Measurements from ENCODE around the gene DEPDC1B.
"Not testable (repeated sequence)": the region's sequence is repeated elsewhere in the genome, so short reads cannot be mapped to it uniquely, and the experiment has no call there.

Gene DEPDC1B

GRCh38 chr5:60701321-60701968, 1.5 kb upstream of the DEPDC1B start:
- DNase-seq (ENCODE audit: insufficient read length, low spot score) (no peak), FAIRE-seq (no peak)

GRCh38 chr5:60700416-60700757, 421 bp upstream of the DEPDC1B start:
- FAIRE-seq (peak; percentile 73), DNase-seq (ENCODE audit: insufficient read length, low spot score) (no peak)

GRCh38 chr5:60699288-60699608, 718 bp downstream of the DEPDC1B start:
- no peak for FAIRE-seq

GRCh38 chr5:60698336-60698735, 1.6 kb downstream of the DEPDC1B start:
- FAIRE-seq (no peak), DNase-seq (ENCODE audit: insufficient read length, low spot score) (no peak)

More at GRCh38 chr5:60699288-60699608, 718 bp downstream of the DEPDC1B start:
- DNase-seq (ENCODE audit: insufficient read length, low spot score), result peak; percentile 2

- no peak for FAIRE-seq
- DNase-seq (ENCODE audit: insufficient read length, low spot score), result no peak
These were observed 9.6 kb downstream of the DEPDC1B start for GRCh38 chr5:60690326-60690725.

GRCh38 chr5:60688980-60689379, 11.0 kb downstream of the DEPDC1B start:
- no peak for FAIRE-seq

GRCh38 chr5:60687927-60688720, 11.8 kb downstream of the DEPDC1B start:
- FAIRE-seq, result no peak

More at GRCh38 chr5:60688980-60689379, 11.0 kb downstream of the DEPDC1B start:
- DNase-seq (ENCODE audit: insufficient read length, low spot score), result no peak

GRCh38 chr5:60686157-60686556, 13.8 kb downstream of the DEPDC1B start:
- no peak for DNase-seq (ENCODE audit: insufficient read length, low spot score)
- FAIRE-seq, result no peak

More at GRCh38 chr5:60687927-60688720, 11.8 kb downstream of the DEPDC1B start:
- DNase-seq (ENCODE audit: insufficient read length, low spot score), result no peak

GRCh38 chr5:60685700-60686099, 14.3 kb downstream of the DEPDC1B start:
- FAIRE-seq, result no peak
- no peak for DNase-seq (ENCODE audit: insufficient read length, low spot score)

GRCh38 chr5:60685028-60685427, 14.9 kb downstream of the DEPDC1B start:
- DNase-seq (ENCODE audit: insufficient read length, low spot score) (no peak), FAIRE-seq (no peak)

- not testable (repeated sequence) for DNase-seq (ENCODE audit: insufficient read length, low spot score); FAIRE-seq
These were observed 18.0 kb downstream of the DEPDC1B start for GRCh38 chr5:60682007-60682406.

- FAIRE-seq (no peak), DNase-seq (ENCODE audit: insufficient read length, low spot score) (no peak)
These were observed 20.1 kb downstream of the DEPDC1B start for GRCh38 chr5:60679816-60680215.

GRCh38 chr5:60677850-60678664, 21.9 kb downstream of the DEPDC1B start:
- FAIRE-seq (peak; percentile 90), DNase-seq (ENCODE audit: insufficient read length, low spot score) (no peak)

- FAIRE-seq (no peak), DNase-seq (ENCODE audit: insufficient read length, low spot score) (no peak)
These were observed 24.7 kb downstream of the DEPDC1B start for GRCh38 chr5:60675286-60675685.

GRCh38 chr5:60674251-60675069, 25.5 kb downstream of the DEPDC1B start:
- FAIRE-seq, result no peak
- no peak for DNase-seq (ENCODE audit: insufficient read length, low spot score)

- DNase-seq (ENCODE audit: insufficient read length, low spot score), result no peak
- no peak for FAIRE-seq
These were observed 26.6 kb downstream of the DEPDC1B start for GRCh38 chr5:60673334-60673733.

- no peak for DNase-seq (ENCODE audit: insufficient read length, low spot score)
- FAIRE-seq, result no peak
These were observed 27.2 kb downstream of the DEPDC1B start for GRCh38 chr5:60672693-60673264.

- DNase-seq (ENCODE audit: insufficient read length, low spot score), result no peak
- FAIRE-seq, result no peak
These were observed 27.9 kb downstream of the DEPDC1B start for GRCh38 chr5:60671899-60672692.

- DNase-seq (ENCODE audit: insufficient read length, low spot score), result no peak
- FAIRE-seq, result no peak
These were observed 29.2 kb downstream of the DEPDC1B start for GRCh38 chr5:60670749-60671148.
